K562 (cell line): ENCODE measurements around the gene ACAD10. TPM values are rescaled to one million over a fixed set of nuclear protein-coding genes. Genes with fewer than 3 reads are reported as not detected.
A peak's percentile ranks its signal among the peaks of the same experiment; 100 is the strongest.

Experiments
- ATF3 ChIP-seq, 2 experiments: fragments of 450-650 bp in 1 of 2; sonication (generic) in 1 of 2; formaldehyde crosslinking in 1 of 2; IDR thresholded peaks in 1 of 2; conservative IDR thresholded peaks in 1 of 2; 2 replicates each; pipeline versions ENCODE4 v1.6.1 to v1.8.1; 2016 to 2023; ENCODE audit warnings: mild to moderate bottlenecking in 2 of 2, moderate library complexity in 2 of 2, inconsistent platforms in 1 of 2, missing genetic modification reagents in 1 of 2
- EP300 ChIP-seq: IDR thresholded peaks from 2 replicates; pipeline ENCODE4 v1.6.1; 2012; ENCODE audit warnings: low read length, improper control_type of control experiment
- GTF2B ChIP-seq: IDR thresholded peaks from 2 replicates; pipeline ENCODE4 v1.6.1; 2011; ENCODE audit not compliant: insufficient read length; ENCODE audit errors: extremely low read depth
- HMBOX1 ChIP-seq: sonication (generic); IDR thresholded peaks from 2 replicates; pipeline ENCODE4 v1.6.1; 2016
- HMGN3 ChIP-seq: IDR thresholded peaks from 2 replicates; pipeline ENCODE4 v1.6.1; 2011; ENCODE audit warnings: borderline replicate concordance, low read depth, mild to moderate bottlenecking, mixed read lengths, low read length; ENCODE audit not compliant: insufficient read length; ENCODE audit errors: extremely low read depth
- NCOR1 ChIP-seq: fragments of 450-650 bp; IDR thresholded peaks from 2 replicates; pipeline ENCODE4 v1.6.1; 2016; ENCODE audit warnings: mild to moderate bottlenecking, moderate library complexity
- PHB2 ChIP-seq: fragments of 450-650 bp; IDR thresholded peaks from 2 replicates; pipeline ENCODE4 v1.6.1; 2017; ENCODE audit warnings: low read depth
- POLR2G ChIP-seq: fragments of 200-400 bp; formaldehyde crosslinking; IDR thresholded peaks from 2 replicates; pipeline ENCODE4 v1.6.1; 2017; ENCODE audit warnings: low read depth, mild to moderate bottlenecking, antibody characterized with exemption, low read length, moderate library complexity
- PURB ChIP-seq: sonication (generic); formaldehyde crosslinking; IDR thresholded peaks from 2 replicates; pipeline ENCODE4 v1.9.0; 2021; ENCODE audit warnings: low read depth, mild to moderate bottlenecking, missing genetic modification reagents
- RNF2 ChIP-seq: sonication (generic); IDR thresholded peaks from 2 replicates; pipeline ENCODE4 v1.6.1; 2016
- SMARCE1 ChIP-seq: fragments of 450-650 bp; IDR thresholded peaks from 2 replicates; pipeline ENCODE4 v1.7.1; 2016; ENCODE audit warnings: mild to moderate bottlenecking
- ZBTB40 ChIP-seq, 2 experiments: fragments of 450-650 bp in 1 of 2; sonication (generic) in 1 of 2; formaldehyde crosslinking in 1 of 2; IDR thresholded peaks; 2 replicates each; pipeline versions ENCODE4 v1.7.1 to v1.9.0; 2016 to 2022; ENCODE audit warnings: inconsistent platforms in 1 of 2, mild to moderate bottlenecking in 1 of 2, missing genetic modification reagents in 1 of 2
- polyA plus RNA-seq, 8 experiments: library from polyadenylated mRNA; depleted of rRNA in 4 of 8; stranded (reverse) in 5 of 8; unstranded in 3 of 8; fragments of >200 nt; fragmentation: Nextera tagmentation in 2 of 8; fragmentation: Illumina TruSeq in 1 of 8; extraction: Ambion mirVana in 2 of 8; extraction: Trizol in 1 of 8; gene quantifications; 2 replicates each; pipeline versions ENCODE4 v1.2.1 to v1.2.3, GENCODE V29; 2011 to 2014; ENCODE audit warnings: inconsistent platforms in 1 of 8, missing spikeins in 1 of 8
- total RNA-seq, 7 experiments: library from RNA; depleted of rRNA in 6 of 7; stranded (reverse); fragments of >200 nt in 6 of 7; fragmentation: Illumina TruSeq in 2 of 7; extraction: Trizol in 2 of 7; gene quantifications; 2 replicates each; pipeline versions ENCODE4 v1.2.1 to v1.2.3, GENCODE V29; 2011 to 2021; ENCODE audit warnings: low replicate concordance in 1 of 7
- TF ChIP-seq, protein P1 (sequence below): fragments of 450-650 bp; IDR thresholded peaks from 2 replicates; pipeline ENCODE4 v1.6.1; 2016

ACAD10 gene
- total and polyA plus RNA-seq, 9 of the 15 experiments (the other 6 are each of a cell fraction or from before 2014, with no cell fraction given): 2.3 to 19.2 (median 12.0) TPM

DNA sequence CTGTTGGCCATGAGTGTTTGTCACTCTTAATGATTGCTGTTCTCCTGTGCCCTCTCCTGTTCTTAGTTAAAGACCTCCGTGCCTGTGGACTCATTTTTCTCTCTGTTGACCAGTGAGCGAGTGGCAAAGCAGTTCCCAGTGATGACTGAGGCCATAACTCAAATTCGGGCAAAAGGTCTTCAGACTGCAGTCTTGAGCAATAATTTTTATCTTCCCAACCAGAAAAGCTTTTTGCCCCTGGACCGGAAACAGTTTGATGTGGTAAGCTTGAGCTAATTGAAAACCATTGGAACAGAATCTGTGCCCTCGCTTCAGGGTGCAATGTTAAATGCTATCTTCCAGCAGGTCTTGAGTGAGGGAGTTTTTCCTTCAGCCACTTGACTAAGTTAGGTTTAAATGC, 19.8 kb downstream of the ACAD10 start (continued):
- TF ChIP-seq ZBTB40 (IDR thresholded peaks at IDR 0.05): no peak
- TF ChIP-seq ZBTB40 (CRISPR knock-in tag; IDR thresholded peaks at IDR 0.05): no peak
- peak; percentile 33; the same call in 1 of the 2 replicates for TF ChIP-seq EP300
- TF ChIP-seq NCOR1: peak; percentile 67
- TF ChIP-seq HMBOX1: 0 out of 2 replicates have a peak, but pooled peaks have one; percentile 36
- TF ChIP-seq HMGN3: no peak
- TF ChIP-seq POLR2G: no peak
- TF ChIP-seq SMARCE1: 0 out of 2 replicates have a peak, but pooled peaks have one; percentile 43
- no peak for TF ChIP-seq PHB2
- TF ChIP-seq RNF2: 0 out of 2 replicates have a peak, but pooled peaks have one; percentile 40
- TF ChIP-seq GTF2B: no peak
- TF ChIP-seq, protein P1, sequence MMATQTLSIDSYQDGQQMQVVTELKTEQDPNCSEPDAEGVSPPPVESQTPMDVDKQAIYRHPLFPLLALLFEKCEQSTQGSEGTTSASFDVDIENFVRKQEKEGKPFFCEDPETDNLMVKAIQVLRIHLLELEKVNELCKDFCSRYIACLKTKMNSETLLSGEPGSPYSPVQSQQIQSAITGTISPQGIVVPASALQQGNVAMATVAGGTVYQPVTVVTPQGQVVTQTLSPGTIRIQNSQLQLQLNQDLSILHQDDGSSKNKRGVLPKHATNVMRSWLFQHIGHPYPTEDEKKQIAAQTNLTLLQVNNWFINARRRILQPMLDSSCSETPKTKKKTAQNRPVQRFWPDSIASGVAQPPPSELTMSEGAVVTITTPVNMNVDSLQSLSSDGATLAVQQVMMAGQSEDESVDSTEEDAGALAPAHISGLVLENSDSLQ: peak; percentile 66; the same call in 1 of the 2 replicates
- no peak for TF ChIP-seq PURB (CRISPR knock-in tag)
- 0 out of 2 replicates have a peak, but pooled peaks have one; percentile 18 for TF ChIP-seq ATF3 (IDR thresholded peaks at IDR 0.05)
- TF ChIP-seq ATF3 (CRISPR knock-in tag; conservative IDR thresholded peaks at IDR 0.05): no peak
